Smooth muscle cell (in vitro differentiated cells): ENCODE data around the gene EIF4H. TPM values are rescaled to one million over a fixed set of nuclear protein-coding genes. Genes with fewer than 3 reads are reported as not detected.

ENCODE experiments used
- DNase-seq: peaks from one replicate; lab custom pipeline; 2025; ENCODE audit not compliant: unreplicated experiment; lab: John Stamatoyannopoulos, UW
- H2AFZ ChIP-seq: fragments of 200-600 bp; sonication (generic); 2 replicates; pipeline ENCODE4 v1.6.0; 2016; ENCODE audit warnings: antibody characterized with exemption, low read depth, mild to moderate bottlenecking
- H3F3A ChIP-seq: fragments of 200-600 bp; sonication (generic); 2 replicates; pipeline ENCODE4 v1.6.0; 2017; ENCODE audit warnings: antibody characterized with exemption, low read depth
- H3K27ac ChIP-seq: fragments of 200-600 bp; sonication (generic); 2 replicates; pipeline ENCODE4 v1.5.1; 2016; ENCODE audit warnings: low read depth, mild to moderate bottlenecking
- H3K27me3 ChIP-seq: fragments of 200-600 bp; sonication (generic); 2 replicates; pipeline ENCODE4 v1.6.1; 2016; ENCODE audit warnings: low read depth, mild to moderate bottlenecking
- H3K36me3 ChIP-seq: fragments of 200-600 bp; sonication (generic); 2 replicates; pipeline ENCODE4 v1.5.1; 2016; ENCODE audit warnings: low read depth
- H3K4me1 ChIP-seq: fragments of 200-600 bp; sonication (generic); 2 replicates; pipeline ENCODE4 v1.5.1; 2016; ENCODE audit warnings: low read depth
- H3K4me2 ChIP-seq: fragments of 200-600 bp; sonication (generic); 2 replicates; pipeline ENCODE4 v1.6.0; 2016; ENCODE audit warnings: mild to moderate bottlenecking
- H3K4me3 ChIP-seq: fragments of 200-600 bp; sonication (generic); 2 replicates; pipeline ENCODE4 v1.5.1; 2016; ENCODE audit warnings: mild to moderate bottlenecking
- H3K79me2 ChIP-seq: fragments of 200-600 bp; sonication (generic); 2 replicates; pipeline ENCODE4 v1.6.0; 2016; ENCODE audit warnings: low read depth, mild to moderate bottlenecking
- H3K9ac ChIP-seq: fragments of 200-600 bp; sonication (generic); 2 replicates; pipeline ENCODE4 v1.6.0; 2016; ENCODE audit warnings: low read depth
- H3K9me3 ChIP-seq: fragments of 200-600 bp; sonication (generic); replicated peaks from 2 replicates; pipeline ENCODE4 v1.5.1; 2016; ENCODE audit warnings: low read depth
- H4K20me1 ChIP-seq: fragments of 200-600 bp; sonication (generic); 2 replicates; pipeline ENCODE4 v1.6.0; 2016; ENCODE audit warnings: low read depth
- WGBS: methylation state at CpG from one replicate; pipeline ENCODE4 v1.1.7; 2016; ENCODE audit warnings: low lambda C conversion rate; 5-methylcytosine and 5-hydroxymethylcytosine counted together
- polyA plus RNA-seq: library from polyadenylated mRNA; unstranded; fragments of >200 nt; fragmentation: Nextera tagmentation; extraction: Ambion mirVana; gene quantifications from 2 replicates; pipeline ENCODE4 v1.2.1, GENCODE V29; 2016
- total RNA-seq: library from RNA; depleted of rRNA; stranded (reverse); fragments of >200 nt; gene quantifications from 2 replicates; pipeline ENCODE4 v1.2.3, GENCODE V29; 2014
- TF ChIP-seq, protein P1 (sequence below): fragments of 200-600 bp; sonication (generic); IDR thresholded peaks from 2 replicates; pipeline ENCODE4 v1.5.1; 2017; ENCODE audit warnings: borderline replicate concordance, mild to moderate bottlenecking, antibody characterized with exemption; ENCODE audit not compliant: insufficient read depth, poor library complexity, severe bottlenecking

The EIF4H gene
- total and polyA plus RNA-seq, 2 experiments from 2014 or later = 168 to 222 TPM

DNA sequence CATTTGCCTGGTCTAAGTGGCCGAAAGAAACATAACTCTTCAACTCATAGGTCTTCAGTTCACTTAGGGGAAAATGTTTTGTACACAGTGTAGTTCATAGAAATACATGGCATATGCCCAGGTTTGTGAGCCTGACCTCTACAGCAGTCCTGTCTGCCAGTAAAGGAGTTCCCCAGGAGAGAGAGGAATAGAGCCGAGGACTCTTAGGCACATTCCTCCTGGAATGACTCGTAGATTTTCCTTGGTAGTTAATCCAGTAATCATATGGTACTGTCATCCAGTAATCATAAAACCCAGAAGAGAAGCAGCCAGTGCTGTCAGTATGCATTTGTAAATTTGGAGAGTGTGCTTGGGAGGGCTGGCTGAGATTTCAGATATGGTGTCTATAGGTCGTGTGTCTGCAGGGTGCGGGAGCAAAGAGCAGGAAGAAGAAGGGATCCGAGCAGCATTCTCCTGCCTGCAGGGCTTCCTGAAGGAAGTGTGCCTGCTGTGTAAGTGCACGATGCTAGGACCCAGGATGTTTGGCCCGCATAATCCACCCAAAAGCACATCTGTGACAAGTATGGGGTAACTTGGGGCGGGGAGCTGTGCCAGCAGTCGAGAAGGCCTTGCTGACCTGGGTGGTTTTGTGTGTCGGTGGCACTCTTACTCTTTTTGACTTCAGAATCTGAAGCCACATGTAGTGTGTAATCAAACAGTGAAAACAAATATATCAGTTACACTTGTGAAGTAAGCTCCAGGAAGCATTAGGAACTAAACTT, 13.9 kb downstream of the EIF4H start:
- Histone ChIP-seq H3K27ac (peak overlapping the region; percentile 41), H3K4me3 (no peak overlapping the region), H3K79me2 (peaks cover 81% of the 10 kb centered on the region), H3K4me1 (no peaks in the 10 kb centered on the region), H3K9ac (no peak overlapping the region), H2AFZ (no peak overlapping the region), H3K27me3 (no peaks in the 10 kb centered on the region), H3K36me3 (peaks cover 17% of the 10 kb centered on the region), H3K9me3 (no peaks in the 10 kb centered on the region), H3K4me2 (no peak overlapping the region), H4K20me1 (peaks cover 99% of the 10 kb centered on the region), H3F3A (peaks cover 8% of the 10 kb centered on the region)
- TF ChIP-seq, protein P1, sequence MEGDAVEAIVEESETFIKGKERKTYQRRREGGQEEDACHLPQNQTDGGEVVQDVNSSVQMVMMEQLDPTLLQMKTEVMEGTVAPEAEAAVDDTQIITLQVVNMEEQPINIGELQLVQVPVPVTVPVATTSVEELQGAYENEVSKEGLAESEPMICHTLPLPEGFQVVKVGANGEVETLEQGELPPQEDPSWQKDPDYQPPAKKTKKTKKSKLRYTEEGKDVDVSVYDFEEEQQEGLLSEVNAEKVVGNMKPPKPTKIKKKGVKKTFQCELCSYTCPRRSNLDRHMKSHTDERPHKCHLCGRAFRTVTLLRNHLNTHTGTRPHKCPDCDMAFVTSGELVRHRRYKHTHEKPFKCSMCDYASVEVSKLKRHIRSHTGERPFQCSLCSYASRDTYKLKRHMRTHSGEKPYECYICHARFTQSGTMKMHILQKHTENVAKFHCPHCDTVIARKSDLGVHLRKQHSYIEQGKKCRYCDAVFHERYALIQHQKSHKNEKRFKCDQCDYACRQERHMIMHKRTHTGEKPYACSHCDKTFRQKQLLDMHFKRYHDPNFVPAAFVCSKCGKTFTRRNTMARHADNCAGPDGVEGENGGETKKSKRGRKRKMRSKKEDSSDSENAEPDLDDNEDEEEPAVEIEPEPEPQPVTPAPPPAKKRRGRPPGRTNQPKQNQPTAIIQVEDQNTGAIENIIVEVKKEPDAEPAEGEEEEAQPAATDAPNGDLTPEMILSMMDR = no peak
- DNase-seq = no peak
- WGBS = 71% methylated on average over 11 of the region's 11 CpGs

DNA sequence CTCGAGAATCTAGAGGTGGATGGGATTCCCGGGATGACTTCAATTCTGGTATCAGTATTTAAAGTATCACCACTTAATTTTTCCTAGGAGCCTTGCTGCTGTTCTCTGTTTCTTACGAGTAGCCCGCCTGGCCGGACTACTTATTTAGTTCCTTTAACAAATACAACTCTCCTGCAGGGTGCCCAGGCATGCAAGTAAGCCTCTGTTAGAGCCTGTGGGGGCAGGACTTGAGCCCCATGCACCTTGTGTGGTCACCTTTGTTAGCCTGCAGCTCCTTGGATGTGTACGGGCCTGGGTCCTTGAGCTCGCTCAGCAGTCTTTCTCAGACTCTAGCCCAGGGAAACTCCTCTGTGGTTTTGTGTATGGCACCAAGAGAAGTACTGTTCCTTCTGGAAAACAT, 16.1 kb downstream of the EIF4H start:
- Histone ChIP-seq H3K4me2 (no peak overlapping the region), H3K36me3 (peaks cover 26% of the 10 kb centered on the region), H3K27me3 (no peaks in the 10 kb centered on the region), H3K4me3 (no peak overlapping the region), H3F3A (peaks cover 13% of the 10 kb centered on the region), H3K9me3 (no peaks in the 10 kb centered on the region), H3K9ac (no peak overlapping the region), H3K4me1 (no peaks in the 10 kb centered on the region), H3K27ac (no peak overlapping the region), H3K79me2 (peaks cover 62% of the 10 kb centered on the region), H2AFZ (no peak overlapping the region), H4K20me1 (peaks cover 97% of the 10 kb centered on the region)
- TF ChIP-seq, protein P1 = no peak
- no peak for DNase-seq
- whole genome bisulfite sequencing = 97% methylated on average over 7 of the region's 7 CpGs

DNA sequence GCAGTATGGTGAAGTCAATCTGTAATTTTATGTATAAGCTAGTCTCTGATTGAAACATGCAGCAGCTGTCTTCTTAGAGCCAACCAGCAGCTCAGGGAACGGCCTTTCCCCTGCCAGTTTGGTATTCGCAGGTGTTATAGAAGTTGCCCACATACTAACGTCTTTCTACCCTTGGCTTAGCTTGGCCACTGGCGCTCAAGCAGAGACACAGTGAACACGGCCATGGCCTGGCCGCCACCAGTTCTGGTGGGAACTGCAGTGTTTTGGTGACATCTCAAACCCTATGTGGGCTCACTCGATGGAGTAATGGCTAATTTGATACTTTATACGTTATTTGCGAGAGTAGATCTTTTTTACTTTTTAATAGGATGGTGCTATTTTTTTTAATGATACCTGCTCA, 17.1 kb downstream of the EIF4H start:
- DNase-seq = no peak
- H3K27me3 ChIP-seq = no peaks in the 10 kb centered on the region
- H3K4me1 ChIP-seq = no peaks in the 10 kb centered on the region
- TF ChIP-seq, protein P1 = no peak
- no peak overlapping the region for H3K9ac ChIP-seq
- no peak overlapping the region for H2AFZ ChIP-seq
- H3K9me3 ChIP-seq = no peaks in the 10 kb centered on the region
- peaks cover 52% of the 10 kb centered on the region for H3K79me2 ChIP-seq
- no peak overlapping the region for H3K4me3 ChIP-seq
- H3K4me2 ChIP-seq = no peak overlapping the region
- WGBS = 98% methylated on average over 9 of the region's 9 CpGs
- H3F3A ChIP-seq = peaks cover 13% of the 10 kb centered on the region
- H3K27ac ChIP-seq = no peak overlapping the region
- H4K20me1 ChIP-seq = peaks cover 96% of the 10 kb centered on the region
- H3K36me3 ChIP-seq = peaks cover 26% of the 10 kb centered on the region

DNA sequence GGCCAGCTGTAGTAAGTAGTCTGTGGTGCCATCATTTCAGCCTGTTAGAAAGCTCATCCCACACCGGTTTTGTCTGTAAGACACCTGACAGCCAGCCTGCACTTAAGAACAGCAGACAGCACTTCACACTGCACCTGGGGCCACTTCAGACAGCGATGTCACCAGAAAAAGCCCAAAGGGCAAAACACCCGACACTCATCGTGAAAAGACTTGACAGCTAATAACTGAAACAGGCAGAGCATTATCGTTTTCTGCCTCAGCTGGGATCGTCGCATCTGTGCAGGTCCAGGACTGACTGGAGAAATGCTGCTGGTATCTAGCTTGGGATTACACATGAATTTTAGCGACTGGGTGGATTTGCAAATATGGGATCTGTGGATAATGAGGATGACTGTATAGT, 18.9 kb downstream of the EIF4H start:
- 90% methylated on average over 8 of the region's 8 CpGs for WGBS
- peaks cover 16% of the 10 kb centered on the region for H3F3A ChIP-seq
- no peak overlapping the region for H2AFZ ChIP-seq
- peaks cover 34% of the 10 kb centered on the region for H3K79me2 ChIP-seq
- TF ChIP-seq, protein P1 = no peak
- DNase-seq = no peak
- H4K20me1 ChIP-seq = peaks cover 85% of the 10 kb centered on the region
- H3K36me3 ChIP-seq = peaks cover 26% of the 10 kb centered on the region
- no peaks in the 10 kb centered on the region for H3K9me3 ChIP-seq
- H3K4me2 ChIP-seq = no peak overlapping the region
- H3K4me3 ChIP-seq = no peak overlapping the region
- no peaks in the 10 kb centered on the region for H3K27me3 ChIP-seq
- no peak overlapping the region for H3K27ac ChIP-seq
- no peak overlapping the region for H3K9ac ChIP-seq
- no peaks in the 10 kb centered on the region for H3K4me1 ChIP-seq
